CD4-positive, alpha-beta T cell treated with Interleukin-12 subunit alpha and Interleukin-12 subunit beta, for 1 hour (primary cell): ENCODE data around the gene ADORA2B.
"Not testable (repeated sequence)": the region's sequence is repeated elsewhere in the genome, so short reads cannot be mapped to it uniquely, and the experiment has no call there.

ENCODE experiments used
- DNase-seq: peaks from one replicate; pipeline ENCODE4 v3.0.0-alpha.2; 2020

Gene ADORA2B

DNA sequence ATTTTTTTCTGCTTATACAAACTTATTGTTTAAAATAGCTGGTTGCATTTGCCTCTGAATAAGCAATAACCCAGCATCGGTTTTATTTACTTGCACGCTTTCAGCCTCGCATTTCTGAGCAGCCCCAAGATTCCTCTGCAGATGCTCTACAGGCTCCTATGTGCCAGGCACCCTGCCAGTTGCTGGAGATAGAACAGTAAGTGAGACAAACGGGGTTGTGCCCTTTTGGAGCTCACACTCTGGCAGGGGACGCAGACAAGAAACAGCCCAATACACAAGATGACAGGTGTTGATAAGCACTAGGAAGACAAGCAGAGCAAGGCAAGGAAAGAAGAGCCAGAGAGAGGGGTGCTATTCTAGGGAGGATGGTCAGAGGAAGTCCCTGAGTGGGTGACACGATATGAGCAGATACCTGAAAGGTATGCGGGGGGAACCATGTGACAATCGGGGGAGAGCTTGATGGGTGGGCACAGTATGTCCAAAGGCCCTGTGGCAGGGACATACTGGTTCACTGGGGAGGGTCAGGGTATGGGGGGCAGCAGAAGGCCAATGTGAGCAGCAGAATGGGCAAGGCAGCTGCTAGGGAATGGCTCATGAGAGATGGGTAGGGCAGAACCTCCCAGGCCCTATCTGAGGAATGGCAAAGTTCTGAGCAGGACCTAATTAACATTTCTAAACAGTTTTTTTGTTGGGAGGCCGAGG is 18.7 kb upstream of the ADORA2B start:
- DNase-seq: no peak

DNA sequence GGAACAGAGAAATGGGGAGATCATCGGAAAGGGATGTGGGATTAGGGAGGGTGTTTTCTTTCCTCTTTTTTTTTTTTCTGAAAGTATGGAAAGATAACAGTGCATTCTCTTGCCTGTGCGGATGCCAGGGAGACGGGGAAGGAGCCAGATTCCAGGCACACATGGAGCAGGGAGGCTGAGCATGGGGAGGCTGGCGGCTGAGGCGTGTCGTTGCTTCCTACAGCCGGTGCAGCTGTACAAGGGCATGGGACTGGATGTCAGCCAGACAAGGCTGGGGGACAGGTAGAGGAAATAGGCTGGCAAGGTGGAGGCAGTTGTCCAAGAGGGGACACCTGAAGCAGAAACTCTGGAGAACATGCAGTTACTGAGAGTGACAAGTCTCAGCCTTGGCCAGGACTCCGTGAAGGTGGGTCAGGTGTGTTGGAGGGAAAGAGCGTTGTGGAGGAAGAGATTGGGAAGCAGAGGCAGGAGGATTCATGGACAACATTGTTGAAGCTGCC is 16.6 kb upstream of the ADORA2B start:
- no peak for DNase-seq

DNA sequence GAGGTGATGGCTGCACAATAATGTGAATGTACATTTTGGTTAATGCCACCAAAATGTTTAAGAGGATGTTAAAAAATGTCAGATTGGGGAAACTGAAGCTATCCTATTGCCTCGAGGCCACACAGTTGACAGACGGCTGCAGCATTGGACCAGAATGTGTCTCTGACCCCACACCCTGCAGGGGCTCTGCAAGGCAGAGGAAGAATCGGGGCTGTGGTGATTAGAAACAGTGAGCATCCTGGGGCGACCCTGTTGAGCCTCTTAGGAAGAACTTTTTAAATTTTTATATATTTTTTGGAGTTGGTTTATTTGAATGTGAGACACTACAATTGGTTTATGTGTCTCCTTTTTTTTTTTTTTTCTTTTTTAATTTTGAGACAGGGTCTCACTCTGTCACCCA is 15.0 kb upstream of the ADORA2B start:
- no peak for DNase-seq

DNA sequence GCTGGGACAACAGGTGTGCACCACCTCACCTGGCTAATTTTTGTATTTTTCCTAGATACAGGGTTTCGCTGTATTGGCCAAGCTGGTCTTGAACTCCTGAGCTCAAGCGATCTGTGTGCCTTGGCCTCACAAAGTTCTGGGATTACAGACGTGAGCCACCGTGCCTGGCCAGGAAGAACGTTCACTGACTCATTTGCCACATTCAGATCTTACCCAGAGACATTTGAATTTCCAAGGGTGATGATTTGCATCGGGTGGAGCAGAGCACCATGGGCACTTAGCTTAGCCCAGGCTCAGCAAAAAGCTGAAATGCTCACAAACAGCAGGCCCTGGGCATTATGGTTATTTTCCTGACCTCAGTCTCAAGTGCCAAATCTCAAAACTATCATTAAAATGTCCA is 14.5 kb upstream of the ADORA2B start:
- DNase-seq: no peak

DNA sequence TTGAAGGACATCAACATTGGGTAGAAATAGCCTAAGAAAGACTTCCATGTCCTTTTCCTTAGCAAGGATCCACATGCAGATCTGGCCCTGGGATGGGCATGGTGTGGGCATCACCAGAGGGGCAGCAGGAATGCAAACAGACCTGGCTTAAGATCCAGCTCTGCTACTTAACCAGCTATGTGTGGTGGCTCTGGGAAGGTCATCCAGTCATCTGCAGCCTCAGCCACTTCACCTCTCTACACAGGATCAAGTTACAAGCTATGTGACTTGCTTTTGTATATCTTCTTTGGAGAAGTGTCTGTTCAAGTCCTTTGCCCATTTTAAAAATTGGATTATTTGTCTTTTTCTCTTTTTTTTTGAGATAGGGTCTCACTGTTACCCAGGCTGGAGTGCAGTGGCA is 13.5 kb upstream of the ADORA2B start:
- no peak for DNase-seq

DNA sequence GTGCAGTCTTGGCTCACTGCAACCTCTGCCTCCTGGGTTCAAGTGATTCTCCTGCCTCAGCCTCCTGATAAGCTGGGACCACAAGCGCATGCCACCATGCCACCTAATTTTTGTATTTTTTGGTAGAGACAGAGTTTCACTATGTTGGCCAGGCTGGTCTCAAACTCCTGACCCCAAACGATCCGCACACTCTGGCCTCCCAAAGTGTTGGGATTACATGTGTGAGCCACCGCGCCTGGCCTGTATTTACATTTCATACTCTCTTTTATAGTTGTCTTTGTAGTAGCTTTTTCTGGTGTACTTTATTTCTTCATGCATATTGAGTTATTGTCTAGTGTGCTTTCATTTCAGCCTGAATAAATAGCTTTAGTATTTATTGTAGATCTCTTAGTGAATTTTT is 10.1 kb upstream of the ADORA2B start:
- no peak for DNase-seq

DNA sequence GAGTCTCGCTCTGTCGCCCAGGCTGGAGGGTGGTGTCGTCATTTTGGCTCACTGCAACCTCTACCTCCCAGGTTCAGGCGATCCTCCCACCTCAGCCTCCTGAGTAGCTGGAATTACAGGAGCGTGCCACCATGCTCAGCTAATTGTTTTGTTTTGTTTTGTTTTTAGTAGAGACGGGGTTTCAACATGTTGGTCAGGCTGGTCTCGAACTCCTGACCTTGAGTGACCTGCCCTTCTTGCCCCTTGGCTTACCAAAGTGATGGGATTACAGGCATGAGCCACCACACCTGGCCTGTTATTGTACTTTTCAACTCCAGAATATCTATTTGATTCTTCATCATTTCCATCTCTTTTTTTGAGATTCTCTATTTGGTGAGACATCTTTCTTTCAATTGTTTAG is 9.0 kb upstream of the ADORA2B start:
- no peak for DNase-seq

DNA sequence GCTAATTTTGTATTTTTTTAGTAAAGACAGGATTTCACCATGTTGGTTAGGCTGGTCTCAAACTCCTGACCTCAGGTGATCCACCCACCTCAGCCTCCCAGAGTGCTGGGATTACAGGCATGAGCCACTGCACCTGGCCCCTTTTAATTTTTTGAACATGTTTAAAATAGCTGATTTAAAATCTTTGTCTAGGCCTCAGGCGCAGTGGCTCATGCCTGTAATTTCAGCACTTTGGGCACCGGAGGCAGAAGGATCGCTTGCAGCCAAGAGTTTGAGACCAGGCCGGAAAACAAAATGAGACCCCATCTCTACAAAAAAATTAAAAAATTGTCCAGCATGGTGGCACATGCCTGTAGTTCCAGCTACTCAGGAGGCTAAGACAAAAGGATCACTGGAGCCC is 8.4 kb upstream of the ADORA2B start:
- not testable (repeated sequence) for DNase-seq

DNA sequence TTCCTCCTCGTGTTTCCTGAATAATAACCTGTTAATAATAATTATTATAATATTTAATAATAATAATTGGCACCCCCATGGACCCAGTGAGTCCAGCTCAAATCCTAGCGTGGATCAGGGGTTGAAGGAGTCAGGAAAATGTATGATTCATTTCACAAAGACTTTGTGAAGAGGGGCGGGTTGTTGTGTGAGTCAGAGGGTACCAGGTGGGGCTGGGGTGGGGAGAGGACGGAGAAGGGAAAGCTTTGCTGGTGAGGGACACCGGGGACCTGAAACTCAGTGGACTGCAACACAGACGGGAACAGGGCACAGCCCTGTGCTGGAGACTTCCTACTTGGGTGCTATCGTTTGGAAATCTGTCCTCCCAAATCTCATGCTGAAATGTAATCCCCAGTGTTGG is 3.1 kb upstream of the ADORA2B start:
- DNase-seq: no peak

DNA sequence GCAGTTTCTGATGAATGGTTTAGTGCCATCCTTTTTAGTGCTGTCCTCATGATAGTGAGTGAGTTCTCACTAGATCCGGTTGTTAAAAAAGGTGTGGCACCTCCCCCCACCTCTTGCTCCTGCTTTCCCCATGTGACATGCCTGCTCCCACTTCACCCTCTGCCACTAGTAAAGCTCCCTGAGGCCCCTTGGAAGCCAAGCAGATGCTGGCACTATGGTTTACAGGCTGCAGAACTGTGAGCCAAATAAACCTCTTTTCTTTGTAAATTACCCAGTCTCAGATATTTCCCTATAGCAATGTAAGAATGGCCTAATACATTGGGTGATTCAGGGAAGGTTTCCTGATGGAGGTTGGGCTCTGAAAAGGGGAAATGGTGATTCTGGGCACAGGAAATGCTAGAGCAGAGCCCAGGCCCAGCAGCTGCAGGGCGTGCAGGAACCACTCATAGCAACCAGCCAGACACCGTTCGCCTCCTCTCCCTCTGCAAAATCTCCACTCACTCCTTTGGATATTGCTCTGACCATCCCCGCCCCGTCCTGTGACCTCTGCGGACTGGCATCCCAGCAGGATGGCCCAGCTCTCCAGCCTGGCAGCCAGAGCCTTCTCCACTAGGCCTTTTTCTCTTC is 2.6 kb upstream of the ADORA2B start:
- DNase-seq: no peak

DNA sequence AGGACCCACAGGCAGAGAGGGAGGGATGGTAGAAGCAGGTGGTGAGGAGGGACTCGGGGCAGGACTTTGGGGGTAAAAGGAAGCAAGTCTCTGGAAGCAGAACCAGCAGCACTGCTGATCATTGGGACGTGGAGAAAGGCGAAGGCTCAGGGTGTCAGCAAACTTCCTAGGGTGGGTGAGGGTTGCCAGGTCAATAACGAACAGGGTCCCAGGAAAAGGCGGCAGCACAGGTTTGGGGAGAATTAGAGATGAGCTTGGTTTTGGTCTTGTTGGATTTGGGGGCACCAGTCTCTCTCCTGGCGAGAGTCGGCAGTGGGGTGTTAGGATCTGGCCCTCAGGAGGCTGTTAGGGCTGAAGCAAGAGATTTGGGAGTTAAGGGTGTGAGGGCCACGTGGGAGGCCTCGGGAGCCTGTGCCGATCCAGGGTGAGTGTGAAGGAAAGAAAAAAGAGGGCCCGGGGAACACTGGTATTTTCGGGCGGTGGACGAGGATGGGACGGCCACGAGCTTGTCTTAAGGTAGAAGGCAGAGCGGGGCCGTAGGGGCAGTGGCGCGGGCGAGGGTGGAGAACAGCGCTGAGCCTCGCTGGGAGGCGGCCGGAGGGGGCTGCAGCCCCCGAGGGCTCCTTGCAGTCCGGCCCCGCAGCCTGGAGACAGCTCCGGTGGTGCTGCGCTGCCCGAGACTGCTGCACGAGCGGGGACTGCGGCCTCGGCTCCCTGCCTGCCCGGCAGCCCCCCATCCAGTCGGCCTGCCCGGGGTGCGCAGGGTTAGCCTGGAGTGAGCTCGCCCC is 765 bp upstream of the ADORA2B start:
- DNase-seq: no peak

DNA sequence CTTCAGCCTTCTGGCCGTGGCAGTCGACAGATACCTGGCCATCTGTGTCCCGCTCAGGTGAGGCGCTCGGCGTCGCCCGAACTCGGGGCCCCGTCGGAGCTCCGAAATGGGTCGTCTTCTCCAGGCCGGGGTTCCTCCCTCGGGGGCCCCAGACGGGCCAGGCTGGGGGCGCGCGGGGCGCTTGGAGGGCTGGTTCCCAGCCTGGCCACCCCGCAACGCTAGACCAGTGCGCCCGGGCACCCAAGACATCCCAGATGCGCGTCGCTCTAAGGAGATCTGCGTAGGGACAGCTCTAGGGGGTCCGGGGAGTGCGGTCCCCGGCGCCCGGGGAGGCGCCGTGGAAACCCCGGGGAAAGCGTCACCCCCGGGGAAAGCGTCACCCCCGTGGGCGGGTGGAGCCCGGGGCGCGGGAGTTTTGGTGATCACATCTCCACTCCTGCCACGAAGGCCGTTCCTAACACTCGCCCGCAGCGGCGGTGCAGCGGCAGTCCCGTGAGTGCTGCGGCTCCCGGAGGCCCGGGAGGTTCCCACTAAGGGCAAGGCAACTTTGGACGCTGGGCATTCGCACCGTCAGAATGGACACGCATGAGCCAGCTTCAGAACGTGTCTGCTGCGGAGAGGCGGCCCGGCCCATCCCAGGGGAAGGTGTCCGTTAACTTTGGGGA is 729 bp downstream of the ADORA2B start:
- no peak for DNase-seq

DNA sequence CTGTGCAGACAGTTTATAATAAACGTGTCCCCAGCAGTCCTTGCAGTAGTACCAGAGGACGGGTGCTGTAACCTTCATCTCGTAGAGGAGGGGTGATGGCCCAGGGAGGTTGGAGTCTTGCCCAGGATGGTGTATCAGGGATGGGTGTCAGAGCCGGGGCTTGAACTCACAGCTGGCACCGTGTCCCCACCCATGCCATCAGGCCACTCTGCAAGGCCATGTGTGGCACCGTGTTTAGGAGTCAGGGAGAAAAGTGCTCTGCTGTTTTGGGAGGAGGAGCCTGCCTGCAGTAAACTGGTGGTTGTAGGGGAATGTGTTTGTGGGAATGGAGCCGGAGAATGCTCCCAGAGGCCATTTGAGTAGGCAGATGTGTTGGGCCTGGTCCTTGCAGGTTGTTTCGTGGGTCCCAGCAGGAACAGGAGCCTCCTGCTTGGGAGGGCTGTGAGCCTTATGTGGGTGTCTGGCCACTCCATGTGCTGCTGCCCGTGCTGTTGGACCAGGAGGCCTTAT is 1.7 kb downstream of the ADORA2B start:
- no peak for DNase-seq

DNA sequence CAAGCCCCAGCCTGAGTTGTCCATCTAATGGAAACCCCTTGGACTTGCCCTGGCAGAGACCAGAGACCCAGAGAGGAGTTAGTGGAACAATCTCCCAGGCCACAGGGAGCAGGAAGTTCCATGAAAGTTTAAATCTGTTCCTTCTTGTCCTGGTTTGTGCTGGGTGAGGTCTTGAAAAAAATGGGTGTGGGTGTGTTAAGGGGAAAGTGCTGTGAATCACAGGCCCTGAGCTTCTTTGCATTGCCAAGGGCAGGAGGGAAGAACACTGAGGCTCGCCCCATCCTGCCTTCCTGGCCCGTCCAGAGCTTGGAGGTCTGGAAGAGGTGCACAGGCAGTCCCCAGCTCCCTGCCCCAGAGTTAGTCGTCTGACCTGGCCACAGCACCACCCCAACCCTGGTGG is 2.3 kb downstream of the ADORA2B start:
- DNase-seq: no peak

DNA sequence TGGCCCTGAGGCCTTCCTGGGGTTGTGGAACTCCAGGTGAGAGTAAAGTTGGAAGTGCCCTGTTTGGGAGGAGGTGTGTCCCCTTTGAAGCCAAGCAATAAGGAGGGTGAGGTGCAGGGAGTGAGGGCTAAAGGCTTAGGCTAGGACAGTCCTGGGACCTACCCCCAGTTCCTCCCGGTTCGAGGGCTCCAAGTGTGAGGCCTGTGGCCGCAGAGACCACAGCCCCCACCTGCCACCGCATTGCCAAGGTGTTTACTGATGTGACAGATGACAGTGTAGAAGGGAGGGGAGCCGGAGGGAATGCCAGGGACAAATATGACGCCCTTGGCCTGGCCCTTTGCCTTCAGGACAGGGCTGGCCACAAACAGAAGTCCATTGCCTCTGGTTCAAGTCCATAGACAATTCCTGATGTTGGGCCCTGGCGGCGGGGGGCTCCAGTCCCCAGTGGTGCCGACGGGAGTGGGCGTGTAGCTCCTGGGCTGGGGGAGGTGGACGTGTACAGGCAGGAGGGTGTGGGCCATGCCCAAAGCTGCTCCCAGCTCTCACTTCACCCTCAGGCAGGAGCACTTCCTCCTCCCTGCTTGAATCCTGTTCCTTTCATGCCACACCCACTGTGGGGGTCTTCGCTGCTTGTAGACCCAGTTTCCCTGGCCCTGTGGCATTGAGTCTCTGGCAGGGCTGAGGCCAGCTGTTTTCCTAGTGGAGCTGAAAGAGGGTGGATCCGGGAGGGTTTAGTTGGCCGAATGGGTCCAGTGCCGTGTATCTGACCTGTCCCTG is 3.2 kb downstream of the ADORA2B start:
- DNase-seq: no peak

DNA sequence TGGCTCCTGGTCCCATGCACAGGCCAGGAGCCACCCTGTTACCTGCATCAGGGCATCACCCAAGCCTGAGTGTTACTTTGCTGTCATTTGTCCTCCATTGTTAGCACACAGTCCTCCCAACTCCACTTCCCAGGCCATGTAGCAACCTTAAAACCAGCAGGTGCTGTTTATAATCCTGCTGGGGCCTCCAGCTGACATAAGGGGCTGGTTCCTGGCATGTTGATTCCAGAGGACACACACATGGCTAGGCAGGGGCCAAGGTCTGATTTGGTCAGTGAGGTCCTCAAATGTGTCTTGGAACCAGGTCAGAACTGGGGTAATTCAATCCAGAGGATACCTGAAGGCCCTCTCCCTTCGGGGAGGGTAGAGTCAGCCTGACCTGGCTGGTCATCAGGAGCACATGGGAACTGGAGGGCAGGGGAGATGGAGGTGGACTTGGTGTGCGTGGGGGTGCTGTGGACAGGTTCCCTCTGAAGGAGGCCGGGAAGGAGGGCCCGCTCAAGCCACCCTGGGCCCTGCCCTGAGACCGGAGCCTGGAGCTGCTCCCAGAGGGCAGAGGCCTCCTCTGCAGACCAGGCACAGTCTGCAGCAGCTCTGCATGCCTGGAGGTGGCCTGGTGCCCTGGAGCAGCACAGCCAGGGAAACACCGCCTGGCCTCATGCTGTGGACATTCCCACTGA is 6.6 kb downstream of the ADORA2B start:
- DNase-seq: no peak

DNA sequence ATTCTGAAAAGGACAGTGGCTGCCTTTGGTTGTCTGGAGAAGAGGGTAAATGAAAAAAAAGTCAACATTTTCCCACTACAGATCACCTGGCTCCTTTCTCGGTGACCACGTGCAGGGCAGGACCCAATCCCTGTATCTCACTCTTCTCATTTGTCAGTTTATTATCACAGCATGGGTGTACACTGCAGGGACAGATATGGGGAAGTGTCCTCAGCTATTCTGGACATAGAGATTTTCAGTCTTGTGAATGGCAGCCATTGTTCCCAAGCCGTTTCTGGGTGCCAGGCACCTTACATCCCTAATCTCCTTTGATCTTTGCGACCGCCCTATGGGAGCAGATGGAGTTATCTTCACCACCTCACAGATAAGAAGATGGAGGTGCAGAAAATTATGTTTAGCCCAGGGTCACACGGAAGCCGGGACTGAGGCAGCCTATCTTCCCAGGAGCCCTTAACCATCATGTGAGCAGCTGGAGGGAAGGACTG is 7.2 kb downstream of the ADORA2B start:
- DNase-seq: no peak

DNA sequence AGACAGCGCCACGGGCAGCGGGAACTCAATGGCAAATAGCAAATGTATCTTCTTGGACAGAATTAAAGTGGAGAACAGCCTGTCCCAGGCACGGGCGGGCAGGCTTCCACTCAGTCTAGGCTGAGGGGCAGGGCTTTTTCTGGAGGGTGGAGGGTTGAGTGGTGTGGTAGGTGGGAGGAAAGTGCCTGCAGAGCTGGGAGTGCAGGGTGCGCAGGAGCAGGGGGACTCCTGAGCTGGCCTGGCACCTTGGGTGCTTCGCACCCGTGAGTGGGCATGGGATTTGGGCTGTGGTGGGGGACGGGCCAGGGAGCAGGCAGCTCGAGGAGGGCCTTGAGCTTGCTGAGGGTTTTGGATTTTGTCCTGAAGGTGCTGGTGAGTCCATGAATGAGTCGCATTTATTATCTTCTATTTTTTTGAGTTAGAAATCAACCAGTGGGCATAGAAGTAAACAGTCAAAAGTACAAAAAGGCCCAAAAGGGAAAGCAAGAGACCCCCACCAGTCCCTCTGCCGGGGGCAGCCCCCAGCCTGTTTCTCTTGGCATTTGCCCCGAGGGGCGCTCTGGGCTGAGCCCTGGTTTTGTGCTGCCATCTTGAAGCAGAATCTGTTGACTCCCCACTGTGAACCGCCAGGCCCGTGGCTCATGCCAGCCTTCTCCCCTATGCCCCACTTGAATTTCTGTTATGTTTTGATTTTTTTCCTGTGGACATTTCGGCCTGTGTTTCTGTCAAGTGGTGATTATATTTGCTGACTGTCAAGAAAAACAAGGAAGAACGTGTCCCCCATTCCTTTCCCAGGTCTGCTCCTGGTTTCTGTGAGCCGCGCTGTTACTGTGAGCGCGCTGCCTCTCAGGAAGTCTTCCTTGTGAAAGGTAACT is 8.2 kb downstream of the ADORA2B start:
- DNase-seq: no peak

DNA sequence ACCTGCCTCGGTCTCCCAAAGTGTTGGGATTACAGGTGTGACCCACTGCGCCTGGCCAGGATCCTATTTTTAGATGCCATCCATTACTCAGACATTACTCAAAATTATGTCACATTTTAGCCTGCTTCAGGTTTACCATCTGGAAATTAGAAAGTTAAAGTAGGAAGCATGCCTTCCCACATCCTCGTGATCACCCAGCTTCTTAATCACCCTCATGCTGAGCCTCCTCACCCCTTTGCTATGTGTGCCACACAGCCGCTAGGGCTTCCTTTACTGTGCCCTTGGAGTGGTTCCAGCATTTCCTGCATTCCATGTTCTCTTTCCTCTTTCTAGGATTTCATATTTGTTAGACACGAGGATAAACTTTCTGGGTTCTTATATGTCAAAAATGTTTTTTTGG is 9.3 kb downstream of the ADORA2B start:
- no peak for DNase-seq

DNA sequence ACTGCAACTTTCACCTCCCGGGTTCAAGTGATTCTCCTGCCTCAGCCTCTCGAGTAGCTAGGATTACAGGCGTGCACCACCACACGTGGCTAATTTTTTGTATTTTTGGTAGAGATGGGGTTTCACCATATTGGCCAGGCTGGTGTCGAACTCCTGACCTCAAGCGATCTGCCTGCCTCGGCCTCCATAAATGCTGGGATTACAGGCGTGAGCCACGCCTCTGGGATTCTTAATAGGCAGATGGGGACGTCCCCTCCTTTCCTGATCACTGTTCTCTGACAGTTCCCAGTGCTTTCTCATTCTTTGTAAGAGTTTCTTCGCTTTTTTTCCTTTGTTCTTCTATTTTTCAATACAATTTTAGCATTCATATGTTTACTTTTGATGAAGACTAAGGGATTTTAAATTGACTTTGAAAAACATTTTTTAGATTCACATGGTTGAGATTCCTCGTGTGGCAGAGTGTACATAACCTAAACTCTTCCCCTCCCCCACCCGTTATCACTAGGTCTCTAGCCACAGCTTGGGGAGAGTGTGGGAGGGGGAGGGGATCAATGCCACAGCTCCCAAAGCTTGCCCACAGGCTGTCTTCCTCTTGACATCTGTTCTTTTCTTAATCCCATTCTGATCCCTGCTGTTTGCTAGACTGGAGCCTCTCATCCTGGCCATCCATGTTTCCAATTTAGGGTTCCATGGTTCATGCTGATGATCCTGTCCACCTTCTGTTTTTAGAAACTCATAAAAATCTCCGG is 11.0 kb downstream of the ADORA2B start:
- DNase-seq: no peak
